Activated CD4-positive, CD25-positive, alpha-beta regulatory T cell treated with anti-CD3 and anti-CD28 coated beads, Interleukin-2, amount 50 U/mL, for 24 hours (primary cell): ENCODE measurements around the gene TNS4.
A peak's percentile ranks its signal among the peaks of the same experiment; 100 is the strongest.

Source experiments
- ATAC-seq, 2 donors: fragments of 150-1000 bp; cut with Tn5 transposase; one replicate each; pipeline ENCODE4 v1.10.0; 2021; ENCODE audit warnings: mild to moderate bottlenecking in 1 of 2, moderate library complexity in 1 of 2

The TNS4 gene

GRCh38 chr17:40535924-40536294 is 34.5 kb upstream of the TNS4 start:
- no peak for ATAC-seq

GRCh38 chr17:40535438-40535837 is 34.0 kb upstream of the TNS4 start:
- no peak for ATAC-seq

DNA sequence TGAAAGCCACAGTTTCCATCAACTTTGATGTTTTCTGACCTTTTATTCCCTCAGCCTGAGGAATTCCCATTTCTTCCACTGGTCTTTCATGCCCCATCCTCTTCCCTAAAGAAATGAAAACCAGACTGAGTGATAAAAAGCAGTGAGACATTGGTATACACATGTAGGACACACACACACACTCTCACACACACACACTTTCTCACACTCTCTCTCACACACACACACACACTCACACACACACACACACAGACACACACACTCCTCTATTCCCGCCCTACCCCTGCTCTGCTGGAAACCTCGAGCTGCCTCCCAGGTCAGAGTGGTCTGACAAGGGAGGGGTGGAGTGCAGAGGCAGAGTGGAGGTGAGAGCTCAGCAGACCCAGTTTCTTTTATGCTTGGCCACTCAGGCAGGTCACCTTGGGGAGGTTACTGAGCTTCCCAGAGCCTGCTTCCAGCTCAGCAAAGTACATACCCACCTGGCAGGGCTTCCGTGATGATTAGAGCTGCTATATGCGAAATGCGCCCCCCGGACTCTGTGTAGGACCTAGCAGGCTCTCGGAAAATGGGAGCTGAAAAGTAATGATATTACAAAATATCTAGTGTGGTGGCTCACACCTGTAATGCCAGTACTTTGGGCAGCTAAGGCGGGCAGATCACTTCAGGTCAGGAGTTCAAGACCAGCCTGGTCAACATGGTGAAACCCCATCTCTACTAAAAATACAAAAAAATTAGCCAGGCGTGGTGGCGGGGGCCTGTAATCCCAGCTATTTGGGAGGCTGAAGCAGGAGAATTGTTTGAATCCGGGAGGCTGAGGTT is 33.2 kb upstream of the TNS4 start:
- no peak for ATAC-seq

- no peak for ATAC-seq
Observed at GRCh38 chr17:40533896-40534295, 32.5 kb upstream of the TNS4 start.

DNA sequence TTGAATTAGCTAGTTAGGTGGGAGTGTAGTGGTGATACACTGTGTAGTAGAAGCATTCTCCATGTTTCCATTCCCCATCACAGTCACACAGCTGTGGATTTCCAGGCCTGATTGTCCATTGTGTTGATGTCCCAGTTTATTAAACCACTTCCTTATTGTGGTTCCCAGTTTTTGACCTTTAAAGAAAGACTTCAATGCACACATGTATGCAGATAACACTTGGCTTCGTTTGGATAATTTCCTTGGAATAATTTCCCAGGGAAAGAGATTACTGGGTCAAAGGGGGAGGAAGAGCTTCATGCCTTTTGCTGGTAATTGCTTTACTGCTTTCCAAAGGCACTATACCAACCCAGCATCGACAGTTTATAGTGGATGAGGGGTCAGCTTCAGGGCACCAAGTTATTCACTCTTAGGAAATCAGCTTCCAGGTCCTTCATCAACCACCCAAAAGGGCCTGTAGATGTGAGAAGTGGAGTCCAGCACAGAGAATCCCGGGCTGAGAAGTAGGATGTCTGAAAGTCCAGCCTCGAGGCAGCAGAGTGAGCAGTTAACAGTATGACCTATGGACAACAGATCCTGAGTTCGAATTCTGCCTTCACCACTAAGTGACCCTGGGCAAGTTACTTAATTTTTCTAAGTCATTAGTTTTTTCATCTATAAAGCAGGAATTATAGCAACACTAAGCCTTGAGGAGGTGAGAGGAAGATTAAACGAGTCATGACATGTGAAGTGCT is 31.3 kb upstream of the TNS4 start:
- ATAC-seq, result no peak

- ATAC-seq, result peak; percentile 80 to 85
Observed at GRCh38 chr17:40531051-40531991, 29.9 kb upstream of the TNS4 start.

DNA sequence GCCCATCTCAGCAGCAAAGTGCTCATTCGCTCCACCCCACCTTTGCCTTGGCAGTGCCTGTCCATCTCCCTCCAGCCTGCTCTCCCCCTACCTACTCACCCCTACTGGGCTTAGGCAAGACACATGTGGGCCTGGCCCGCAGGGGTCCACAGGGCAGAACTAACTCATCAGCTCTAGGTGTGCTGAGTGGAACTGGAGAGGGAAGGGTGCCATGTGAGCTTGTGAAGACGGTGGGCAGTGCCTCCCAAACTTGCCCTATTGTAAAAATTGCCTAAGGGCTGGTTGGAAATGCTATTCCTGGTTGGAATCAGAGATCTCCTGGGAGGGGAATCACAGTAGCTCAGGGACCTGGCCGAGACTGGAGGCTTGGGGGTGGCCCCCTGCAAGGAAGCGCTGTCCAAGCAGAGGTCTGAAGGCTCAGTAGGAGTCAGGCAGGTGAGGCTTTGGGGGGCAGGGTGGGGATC is 29.1 kb upstream of the TNS4 start:
- no peak for ATAC-seq

- ATAC-seq, result no peak
Observed at GRCh38 chr17:40529991-40530390, 28.6 kb upstream of the TNS4 start.

GRCh38 chr17:40528692-40529417 is 27.4 kb upstream of the TNS4 start:
- ATAC-seq, result no peak

DNA sequence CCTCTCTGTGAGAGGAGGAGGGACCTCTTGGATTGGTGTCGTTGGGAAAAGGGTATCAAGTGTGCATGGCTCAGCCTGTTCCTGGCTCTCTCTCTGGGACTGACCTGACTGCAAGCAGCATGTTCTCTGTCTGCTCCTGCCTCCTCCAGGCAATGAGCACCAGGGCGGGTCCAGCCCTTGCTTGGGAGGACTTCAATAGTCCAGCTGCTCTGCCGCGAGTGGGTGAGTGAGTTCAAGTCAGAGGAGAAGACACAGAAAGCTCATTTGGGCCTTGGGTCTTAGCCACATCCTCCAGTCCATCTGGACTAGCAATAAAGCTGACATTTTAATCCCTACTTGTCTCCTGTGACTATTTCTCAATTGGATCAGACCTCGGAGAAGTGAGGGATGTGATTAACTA is 25.2 kb upstream of the TNS4 start:
- no peak for ATAC-seq

- ATAC-seq, result no peak
Observed at GRCh38 chr17:40525294-40525693, 23.9 kb upstream of the TNS4 start.

GRCh38 chr17:40524243-40524965 is 23.0 kb upstream of the TNS4 start:
- no peak for ATAC-seq

GRCh38 chr17:40522961-40523310 is 21.5 kb upstream of the TNS4 start:
- ATAC-seq, result no peak

DNA sequence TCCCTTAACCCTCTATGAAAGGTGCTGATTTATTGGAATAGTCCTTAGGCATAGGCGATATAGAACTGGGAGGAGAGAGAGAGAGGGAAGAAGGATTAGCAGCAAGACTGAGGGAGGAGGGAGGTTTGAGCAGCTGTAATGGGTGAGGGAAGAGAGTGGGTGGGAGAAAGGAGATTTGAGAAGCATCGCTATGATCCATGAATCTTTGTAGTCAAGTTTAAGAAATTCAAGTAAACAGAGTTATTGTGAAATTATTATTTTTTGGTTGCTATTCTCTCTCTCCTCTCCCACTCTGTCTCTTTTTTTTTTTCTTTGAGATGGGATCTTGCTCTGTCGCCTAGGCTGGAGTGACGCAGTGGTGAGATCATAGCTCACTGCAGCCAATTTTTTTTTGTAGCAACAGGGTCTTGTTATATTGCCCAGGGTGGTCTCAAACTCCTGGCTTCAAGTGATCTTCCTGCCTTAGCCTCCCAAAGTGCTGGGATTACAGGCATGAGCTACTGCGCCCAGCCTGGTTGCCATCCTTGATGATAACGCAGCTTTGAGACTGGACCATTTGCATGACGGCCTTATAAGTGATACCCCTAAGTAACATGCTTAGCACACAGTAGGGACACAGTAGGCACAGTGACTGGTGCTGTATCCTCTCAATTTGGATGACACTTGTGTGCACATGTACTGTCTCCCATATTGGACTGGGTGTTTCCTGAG is 21.0 kb upstream of the TNS4 start:
- no peak for ATAC-seq

DNA sequence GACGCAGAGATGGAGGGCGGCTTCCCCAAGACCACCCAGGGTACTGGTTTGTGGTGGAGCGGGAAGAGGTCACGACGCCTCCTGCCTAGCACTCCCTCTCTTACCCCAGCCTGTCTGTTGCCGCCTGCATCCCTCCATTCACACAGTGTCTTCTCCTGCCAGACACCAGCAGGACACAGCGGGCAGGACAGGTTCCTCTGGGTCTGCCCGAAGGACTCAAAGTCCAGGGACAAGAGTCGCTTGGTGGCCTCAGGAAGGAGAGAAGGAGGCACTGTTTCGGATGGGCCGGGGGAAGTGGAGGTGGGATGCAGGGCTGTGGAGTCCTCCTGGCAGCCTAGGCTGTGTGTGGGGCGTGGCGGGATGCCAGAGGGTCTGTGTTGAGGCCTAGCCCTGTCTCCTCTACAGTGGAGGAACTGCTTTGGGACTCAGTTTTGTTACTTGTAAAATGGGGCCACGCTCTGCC is 19.6 kb upstream of the TNS4 start:
- ATAC-seq, result no peak

DNA sequence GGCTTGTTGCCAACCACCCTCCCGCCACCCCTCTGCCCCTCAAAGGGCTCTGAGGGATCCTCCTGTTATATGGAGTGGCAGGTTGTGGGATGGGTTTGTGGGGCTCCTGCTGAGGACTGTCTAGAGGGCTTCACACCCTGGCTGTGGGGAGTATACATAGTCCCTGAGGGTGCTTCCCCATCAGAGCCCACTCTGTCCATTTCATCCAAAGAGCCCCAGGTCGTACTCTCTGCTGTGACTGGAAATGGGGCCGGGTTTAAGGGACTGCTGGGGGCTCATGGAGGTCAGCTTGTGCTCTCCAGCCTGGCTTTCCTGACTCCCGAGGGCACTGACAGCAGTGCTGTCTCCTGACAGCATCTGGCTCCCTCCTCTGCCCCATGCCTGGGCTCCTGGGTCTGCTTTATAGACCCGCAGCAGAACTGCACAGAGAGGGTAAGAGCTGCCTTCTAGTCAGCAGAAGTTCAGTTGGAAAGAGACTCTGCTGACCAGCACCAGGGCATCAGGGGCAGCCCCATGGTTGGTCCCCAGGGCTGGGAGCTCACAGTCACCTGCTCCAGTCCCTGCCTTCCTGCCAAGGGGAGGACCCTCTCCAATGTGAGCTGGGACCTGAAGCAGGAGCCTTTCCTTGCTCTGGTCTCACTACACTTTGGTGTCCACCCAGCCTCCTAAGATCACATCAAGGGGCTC is 17.8 kb upstream of the TNS4 start:
- no peak for ATAC-seq

GRCh38 chr17:40518401-40519088 is 17.1 kb upstream of the TNS4 start:
- no peak for ATAC-seq

- no peak for ATAC-seq
Observed at GRCh38 chr17:40517981-40518380, 16.6 kb upstream of the TNS4 start.

DNA sequence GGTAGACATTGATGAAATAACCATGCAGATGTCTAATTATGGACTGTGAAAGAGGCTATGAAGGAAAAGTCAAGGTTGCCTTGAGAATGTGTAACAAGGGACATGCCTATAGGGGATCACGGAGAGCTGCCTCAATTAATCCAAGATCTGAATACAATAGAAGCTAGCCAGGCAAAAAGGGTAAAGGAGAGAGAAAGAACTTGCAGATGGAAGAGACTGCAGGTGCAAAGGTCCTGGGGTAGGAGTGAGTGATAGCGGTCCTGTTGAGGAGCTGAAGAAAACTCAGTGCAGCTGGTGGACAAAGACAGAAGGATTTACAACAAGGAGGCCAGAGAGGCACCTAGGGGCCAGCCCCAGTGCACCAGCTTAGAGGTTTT is 15.9 kb upstream of the TNS4 start:
- ATAC-seq, result no peak
